Liver (tissue), 9 donors: ENCODE measurements around the gene MAOA. TPM values are rescaled to one million over a fixed set of nuclear protein-coding genes. Genes with fewer than 3 reads are reported as not detected.

Experiments
- DNase-seq: peaks from one replicate; pipeline ENCODE4 v3.0.0-alpha.2; 2017; ENCODE audit warnings: low spot score
- H3K27ac ChIP-seq, 2 donors: one replicate each; pipeline ENCODE4 v1.7.0; 2013; ENCODE audit warnings: inconsistent platforms in 2 of 2, low read length in 2 of 2, control low read depth in 1 of 2, low read depth in 1 of 2, mild to moderate bottlenecking in 1 of 2
- H3K27me3 ChIP-seq, 4 donors: one replicate each; pipeline versions ENCODE4 v1.6.1 to v1.7.0; 2013; ENCODE audit warnings: low read length in 3 of 4, inconsistent platforms in 1 of 4, mild to moderate bottlenecking in 1 of 4, moderate library complexity in 1 of 4; ENCODE audit not compliant: control insufficient read depth in 4 of 4, insufficient read depth in 4 of 4
- H3K36me3 ChIP-seq, 4 donors: one replicate each; pipeline versions ENCODE4 v1.6.1 to v1.7.0; 2013; ENCODE audit warnings: low read length in 3 of 4, mild to moderate bottlenecking in 3 of 4, low read depth in 1 of 4, moderate library complexity in 1 of 4; ENCODE audit not compliant: control insufficient read depth in 4 of 4, insufficient read depth in 3 of 4
- H3K4me1 ChIP-seq, 4 donors: one replicate each; pipeline versions ENCODE4 v1.6.1 to v1.7.0; 2013; ENCODE audit warnings: low read length in 3 of 4, mild to moderate bottlenecking in 3 of 4, moderate library complexity in 1 of 4; ENCODE audit not compliant: control insufficient read depth in 4 of 4, insufficient read depth in 4 of 4
- H3K4me3 ChIP-seq, 3 donors: one replicate each; pipeline versions ENCODE4 v1.6.1 to v1.7.0; 2013; ENCODE audit warnings: low read length in 3 of 3, control low read depth in 1 of 3, low read depth in 1 of 3, mild to moderate bottlenecking in 1 of 3
- H3K9ac ChIP-seq, 2 donors: one replicate each; pipeline ENCODE4 v1.7.0; 2013; ENCODE audit warnings: low read length in 2 of 2, mild to moderate bottlenecking in 2 of 2, moderate library complexity in 2 of 2, control low read depth in 1 of 2, low read depth in 1 of 2
- H3K9me3 ChIP-seq, 4 donors: one replicate each; pipeline versions ENCODE4 v1.6.1 to v1.7.0; 2013; ENCODE audit warnings: low read length in 3 of 4; ENCODE audit not compliant: control insufficient read depth in 4 of 4
- EGR1 ChIP-seq, 2 donors: IDR thresholded peaks; 2 replicates each; pipeline ENCODE4 v1.6.1; 2016 to 2018; ENCODE audit warnings: antibody characterized with exemption in 2 of 2, low read depth in 2 of 2
- FOXA1 ChIP-seq: IDR thresholded peaks from 2 replicates; pipeline ENCODE4 v1.6.1; 2016; ENCODE audit warnings: antibody characterized with exemption
- FOXA2 ChIP-seq: IDR thresholded peaks from 2 replicates; pipeline ENCODE4 v1.6.1; 2016; ENCODE audit warnings: antibody characterized with exemption
- GABPA ChIP-seq, 2 donors: IDR thresholded peaks in 1 of 2; conservative IDR thresholded peaks in 1 of 2; 2 replicates each; pipeline ENCODE4 v1.6.1; 2016; ENCODE audit warnings: antibody characterized with exemption in 2 of 2, mild to moderate bottlenecking in 1 of 2, moderate library complexity in 1 of 2
- HNF4A ChIP-seq, 2 donors: conservative IDR thresholded peaks; 2 replicates each; pipeline ENCODE4 v1.6.1; 2016; ENCODE audit warnings: antibody characterized with exemption in 2 of 2, mild to moderate bottlenecking in 2 of 2
- HNF4G ChIP-seq: IDR thresholded peaks from 2 replicates; pipeline ENCODE4 v1.6.1; 2016; ENCODE audit warnings: antibody characterized with exemption
- JUND ChIP-seq, 2 donors: IDR thresholded peaks; 2 replicates each; pipeline ENCODE4 v1.6.1; 2016; ENCODE audit warnings: antibody characterized with exemption in 2 of 2
- NR2F2 ChIP-seq: IDR thresholded peaks from 2 replicates; pipeline ENCODE4 v1.6.1; 2016; ENCODE audit warnings: antibody characterized with exemption
- RAD21 ChIP-seq, 2 donors: IDR thresholded peaks; 2 replicates each; pipeline ENCODE4 v1.6.1; 2016; ENCODE audit warnings: antibody characterized with exemption in 2 of 2, mild to moderate bottlenecking in 2 of 2
- RXRA ChIP-seq, 2 donors: IDR thresholded peaks; 2 replicates each; pipeline ENCODE4 v1.6.1; 2017 to 2018; ENCODE audit warnings: antibody characterized with exemption in 2 of 2, mild to moderate bottlenecking in 1 of 2
- SP1 ChIP-seq: IDR thresholded peaks from 2 replicates; pipeline ENCODE4 v1.6.1; 2018; ENCODE audit warnings: antibody characterized with exemption, mild to moderate bottlenecking
- TAF1 ChIP-seq: conservative IDR thresholded peaks from 2 replicates; pipeline ENCODE4 v1.6.1; 2016; ENCODE audit warnings: antibody characterized with exemption, mild to moderate bottlenecking
- YY1 ChIP-seq: IDR thresholded peaks from 2 replicates; pipeline ENCODE4 v1.6.1; 2016; ENCODE audit warnings: antibody characterized with exemption, mild to moderate bottlenecking
- WGBS: extraction: QIAGEN DNeasy Blood & Tissue Kit; methylation state at CpG from one replicate; pipeline ENCODE4 v1.1.7; 2013; 5-methylcytosine and 5-hydroxymethylcytosine counted together
- polyA plus RNA-seq, 2 donors: library from polyadenylated mRNA; stranded (reverse) in 1 of 2; unstranded in 1 of 2; fragments of 200-250 nt in 1 of 2; fragments of >200 nt in 1 of 2; fragmentation: Nextera tagmentation in 1 of 2; extraction: Ambion mirVana in 1 of 2; gene quantifications; one replicate each; pipeline versions ENCODE4 v1.2.1 to v1.2.3, GENCODE V29; 2013 to 2015
- total RNA-seq, 2 donors: library from RNA; depleted of rRNA; stranded (reverse); fragments of >200 nt; gene quantifications; one replicate each; pipeline ENCODE4 v1.2.3, GENCODE V29; 2014
- TF ChIP-seq, protein P1 (sequence below): fragments of 150-350 bp; IDR thresholded peaks from 2 replicates; pipeline ENCODE4 v1.5.1; 2017; ENCODE audit warnings: improper control_type of control experiment, low read depth, low read length; ENCODE audit not compliant: missing input control
- TF ChIP-seq, protein P2 (sequence below): IDR thresholded peaks from 2 replicates; pipeline ENCODE4 v1.6.1; 2016; ENCODE audit warnings: antibody characterized with exemption
- TF ChIP-seq, protein P3 (sequence below): IDR thresholded peaks from 2 replicates; pipeline ENCODE4 v1.6.1; 2016; ENCODE audit warnings: antibody characterized with exemption
- TF ChIP-seq, protein P4 (sequence below): IDR thresholded peaks from 2 replicates; pipeline ENCODE4 v1.6.1; 2016; ENCODE audit warnings: antibody characterized with exemption
- TF ChIP-seq, protein P5 (sequence below): IDR thresholded peaks from 2 replicates; pipeline ENCODE4 v1.6.1; 2016; ENCODE audit warnings: antibody characterized with exemption, mild to moderate bottlenecking
- donor health status: healthy.
- donor health status: healthy.
- donor health status: healthy.
- donor health status: healthy.
- donor health status: healthy.

Gene MAOA
- total RNA-seq (10 to 100 TPM; 41.0 to 94.2 TPM), polyA plus RNA-seq (10 to 100 TPM; 64.8 to 85.8 TPM)

DNA sequence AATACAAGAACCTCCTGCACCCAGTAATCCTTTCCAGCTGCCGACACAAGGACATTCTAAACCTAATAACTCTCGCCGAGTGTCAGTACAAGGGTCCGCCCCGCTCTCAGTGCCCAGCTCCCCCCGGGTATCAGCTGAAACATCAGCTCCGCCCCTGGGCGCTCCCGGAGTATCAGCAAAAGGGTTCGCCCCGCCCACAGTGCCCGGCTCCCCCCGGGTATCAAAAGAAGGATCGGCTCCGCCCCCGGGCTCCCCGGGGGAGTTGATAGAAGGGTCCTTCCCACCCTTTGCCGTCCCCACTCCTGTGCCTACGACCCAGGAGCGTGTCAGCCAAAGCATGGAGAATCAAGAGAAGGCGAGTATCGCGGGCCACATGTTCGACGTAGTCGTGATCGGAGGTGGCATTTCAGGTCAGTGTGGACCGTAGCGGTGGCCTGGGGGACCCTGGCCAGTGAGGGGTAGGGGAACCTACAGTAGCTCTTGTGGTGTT is at the start of gene MAOA:
MAOA (plus strand) TSS at position 295 of the 490 bp plus-strand sequence; CDS start at position 338, 43 bp downstream.
- H3K4me3 ChIP-seq = peak within 1 kb of the TSS; percentile 74 to 83 (median 76)
- no peaks in the 10 kb centered on the region for H3K27me3 ChIP-seq
- peak; percentile 68 for DNase-seq
- peaks cover 3 to 15% (median 6%) of the 10 kb centered on the region in 4 donors for H3K4me1 ChIP-seq
- H3K27ac ChIP-seq = peak within 1 kb of the TSS; percentile 84 to 86
- WGBS = 1% methylated on average over 29 of the region's 29 CpGs
- peak; percentile 77 for TF ChIP-seq TAF1
- no peak for TF ChIP-seq GABPA (IDR thresholded peaks at IDR 0.05 in 1 of 2, conservative IDR thresholded peaks at IDR 0.05 in 1 of 2)
- TF ChIP-seq EGR1 (IDR thresholded peaks at IDR 0.05; ENCODE audit: low read depth in 2 of 2) = peak in 1 of 2 donors; percentile 45
- TF ChIP-seq HNF4A (conservative IDR thresholded peaks at IDR 0.05) = peak; percentile 32 to 34
- TF ChIP-seq FOXA2 = no peak
- TF ChIP-seq, protein P1, sequence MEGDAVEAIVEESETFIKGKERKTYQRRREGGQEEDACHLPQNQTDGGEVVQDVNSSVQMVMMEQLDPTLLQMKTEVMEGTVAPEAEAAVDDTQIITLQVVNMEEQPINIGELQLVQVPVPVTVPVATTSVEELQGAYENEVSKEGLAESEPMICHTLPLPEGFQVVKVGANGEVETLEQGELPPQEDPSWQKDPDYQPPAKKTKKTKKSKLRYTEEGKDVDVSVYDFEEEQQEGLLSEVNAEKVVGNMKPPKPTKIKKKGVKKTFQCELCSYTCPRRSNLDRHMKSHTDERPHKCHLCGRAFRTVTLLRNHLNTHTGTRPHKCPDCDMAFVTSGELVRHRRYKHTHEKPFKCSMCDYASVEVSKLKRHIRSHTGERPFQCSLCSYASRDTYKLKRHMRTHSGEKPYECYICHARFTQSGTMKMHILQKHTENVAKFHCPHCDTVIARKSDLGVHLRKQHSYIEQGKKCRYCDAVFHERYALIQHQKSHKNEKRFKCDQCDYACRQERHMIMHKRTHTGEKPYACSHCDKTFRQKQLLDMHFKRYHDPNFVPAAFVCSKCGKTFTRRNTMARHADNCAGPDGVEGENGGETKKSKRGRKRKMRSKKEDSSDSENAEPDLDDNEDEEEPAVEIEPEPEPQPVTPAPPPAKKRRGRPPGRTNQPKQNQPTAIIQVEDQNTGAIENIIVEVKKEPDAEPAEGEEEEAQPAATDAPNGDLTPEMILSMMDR = no peak
- TF ChIP-seq, protein P2, sequence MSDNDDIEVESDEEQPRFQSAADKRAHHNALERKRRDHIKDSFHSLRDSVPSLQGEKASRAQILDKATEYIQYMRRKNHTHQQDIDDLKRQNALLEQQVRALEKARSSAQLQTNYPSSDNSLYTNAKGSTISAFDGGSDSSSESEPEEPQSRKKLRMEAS = no peak
- TF ChIP-seq, protein P3, sequence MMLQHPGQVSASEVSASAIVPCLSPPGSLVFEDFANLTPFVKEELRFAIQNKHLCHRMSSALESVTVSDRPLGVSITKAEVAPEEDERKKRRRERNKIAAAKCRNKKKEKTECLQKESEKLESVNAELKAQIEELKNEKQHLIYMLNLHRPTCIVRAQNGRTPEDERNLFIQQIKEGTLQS = no peak
- TF ChIP-seq, protein P4, sequence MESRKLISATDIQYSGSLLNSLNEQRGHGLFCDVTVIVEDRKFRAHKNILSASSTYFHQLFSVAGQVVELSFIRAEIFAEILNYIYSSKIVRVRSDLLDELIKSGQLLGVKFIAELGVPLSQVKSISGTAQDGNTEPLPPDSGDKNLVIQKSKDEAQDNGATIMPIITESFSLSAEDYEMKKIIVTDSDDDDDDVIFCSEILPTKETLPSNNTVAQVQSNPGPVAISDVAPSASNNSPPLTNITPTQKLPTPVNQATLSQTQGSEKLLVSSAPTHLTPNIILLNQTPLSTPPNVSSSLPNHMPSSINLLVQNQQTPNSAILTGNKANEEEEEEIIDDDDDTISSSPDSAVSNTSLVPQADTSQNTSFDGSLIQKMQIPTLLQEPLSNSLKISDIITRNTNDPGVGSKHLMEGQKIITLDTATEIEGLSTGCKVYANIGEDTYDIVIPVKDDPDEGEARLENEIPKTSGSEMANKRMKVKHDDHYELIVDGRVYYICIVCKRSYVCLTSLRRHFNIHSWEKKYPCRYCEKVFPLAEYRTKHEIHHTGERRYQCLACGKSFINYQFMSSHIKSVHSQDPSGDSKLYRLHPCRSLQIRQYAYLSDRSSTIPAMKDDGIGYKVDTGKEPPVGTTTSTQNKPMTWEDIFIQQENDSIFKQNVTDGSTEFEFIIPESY = no peak
- TF ChIP-seq HNF4G = no peak
- TF ChIP-seq JUND (IDR thresholded peaks at IDR 0.05) = no peak
- no peak for TF ChIP-seq NR2F2
- peak; percentile 30 for TF ChIP-seq YY1
- TF ChIP-seq RAD21 (IDR thresholded peaks at IDR 0.05) = peak; percentile 28 to 32
- TF ChIP-seq SP1 = peak; percentile 40
- TF ChIP-seq FOXA1 = no peak
- TF ChIP-seq, protein P5, sequence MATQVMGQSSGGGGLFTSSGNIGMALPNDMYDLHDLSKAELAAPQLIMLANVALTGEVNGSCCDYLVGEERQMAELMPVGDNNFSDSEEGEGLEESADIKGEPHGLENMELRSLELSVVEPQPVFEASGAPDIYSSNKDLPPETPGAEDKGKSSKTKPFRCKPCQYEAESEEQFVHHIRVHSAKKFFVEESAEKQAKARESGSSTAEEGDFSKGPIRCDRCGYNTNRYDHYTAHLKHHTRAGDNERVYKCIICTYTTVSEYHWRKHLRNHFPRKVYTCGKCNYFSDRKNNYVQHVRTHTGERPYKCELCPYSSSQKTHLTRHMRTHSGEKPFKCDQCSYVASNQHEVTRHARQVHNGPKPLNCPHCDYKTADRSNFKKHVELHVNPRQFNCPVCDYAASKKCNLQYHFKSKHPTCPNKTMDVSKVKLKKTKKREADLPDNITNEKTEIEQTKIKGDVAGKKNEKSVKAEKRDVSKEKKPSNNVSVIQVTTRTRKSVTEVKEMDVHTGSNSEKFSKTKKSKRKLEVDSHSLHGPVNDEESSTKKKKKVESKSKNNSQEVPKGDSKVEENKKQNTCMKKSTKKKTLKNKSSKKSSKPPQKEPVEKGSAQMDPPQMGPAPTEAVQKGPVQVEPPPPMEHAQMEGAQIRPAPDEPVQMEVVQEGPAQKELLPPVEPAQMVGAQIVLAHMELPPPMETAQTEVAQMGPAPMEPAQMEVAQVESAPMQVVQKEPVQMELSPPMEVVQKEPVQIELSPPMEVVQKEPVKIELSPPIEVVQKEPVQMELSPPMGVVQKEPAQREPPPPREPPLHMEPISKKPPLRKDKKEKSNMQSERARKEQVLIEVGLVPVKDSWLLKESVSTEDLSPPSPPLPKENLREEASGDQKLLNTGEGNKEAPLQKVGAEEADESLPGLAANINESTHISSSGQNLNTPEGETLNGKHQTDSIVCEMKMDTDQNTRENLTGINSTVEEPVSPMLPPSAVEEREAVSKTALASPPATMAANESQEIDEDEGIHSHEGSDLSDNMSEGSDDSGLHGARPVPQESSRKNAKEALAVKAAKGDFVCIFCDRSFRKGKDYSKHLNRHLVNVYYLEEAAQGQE = peak; percentile 68
- TF ChIP-seq RXRA (IDR thresholded peaks at IDR 0.05) = peak; percentile 14 to 17
- H3K9ac ChIP-seq = peak within 1 kb of the TSS; percentile 57 to 87
- H3K36me3 ChIP-seq = no peaks in the 10 kb centered on the region
- no peaks in the 10 kb centered on the region for H3K9me3 ChIP-seq
